Omental fat pad (tissue), 4 donors: ENCODE measurements around the gene AOAH. TPM values are rescaled to one million over a fixed set of nuclear protein-coding genes. Genes with fewer than 3 reads are reported as not detected.

Experiments
- ATAC-seq: fragments of 150-250 bp; one replicate; pipeline ENCODE4 v1.9.1; 2016; ENCODE audit warnings: mild to moderate bottlenecking, moderate library complexity; ENCODE audit not compliant: low FRiP score
- DNase-seq: peaks from one replicate; pipeline ENCODE4 v3.0.0-alpha.2; 2019; ENCODE audit warnings: low spot score
- CTCF ChIP-seq, 3 donors: fragments of 450-650 bp; IDR thresholded peaks; one replicate each; pipeline ENCODE4 v1.5.1; 2016 to 2017; ENCODE audit warnings: antibody characterized with exemption in 3 of 3, mild to moderate bottlenecking in 3 of 3, moderate library complexity in 2 of 3
- total RNA-seq, 4 donors: library from RNA; depleted of rRNA; stranded (reverse); fragments of >200 nt; gene quantifications; one replicate each; pipeline ENCODE4 v1.1.0, GENCODE V29; 2016

Gene AOAH
- total RNA-seq, 4 donors from 2014 or later, result 5.8 to 27.9 (median 16.7) TPM

GRCh38 chr7:36625247-36625646 lies 99.0 kb downstream of the AOAH start:
- TF ChIP-seq CTCF (IDR thresholded peaks at IDR 0.05), result no peak
- DNase-seq (no peak), ATAC-seq (no peak)

GRCh38 chr7:36623247-36623646 lies 101.0 kb downstream of the AOAH start:
- no peak for ATAC-seq
- DNase-seq, result no peak
- TF ChIP-seq CTCF (IDR thresholded peaks at IDR 0.05), result no peak

- DNase-seq, result no peak
- no peak for ATAC-seq
- no peak for TF ChIP-seq CTCF (IDR thresholded peaks at IDR 0.05)
Measured at GRCh38 chr7:36621396-36621795, 102.9 kb downstream of the AOAH start.

GRCh38 chr7:36620166-36620708 lies 104.1 kb downstream of the AOAH start:
- ATAC-seq (no peak), DNase-seq (no peak)
- TF ChIP-seq CTCF (IDR thresholded peaks at IDR 0.05), result no peak

GRCh38 chr7:36617408-36617807 lies 106.9 kb downstream of the AOAH start:
- TF ChIP-seq CTCF (IDR thresholded peaks at IDR 0.05), result no peak
- ATAC-seq (no peak), DNase-seq (no peak)

- ATAC-seq, result no peak
- no peak for DNase-seq
- no peak for TF ChIP-seq CTCF (IDR thresholded peaks at IDR 0.05)
Measured at GRCh38 chr7:36615852-36616540, 108.3 kb downstream of the AOAH start.

GRCh38 chr7:36614959-36615358 lies 109.3 kb downstream of the AOAH start:
- ATAC-seq (no peak), DNase-seq (no peak)
- no peak for TF ChIP-seq CTCF (IDR thresholded peaks at IDR 0.05)
